Spleen (tissue), 7 donors: ENCODE data around the gene COL23A1.

ENCODE experiments used
- CTCF ChIP-seq, 11 experiments: fragments of 200-600 bp in 7 of 11; fragments of 450-650 bp in 4 of 11; sonication (generic) in 4 of 11; IDR thresholded peaks in 8 of 11; conservative IDR thresholded peaks in 3 of 11; 1 replicate in 7 of 11; 2 replicates in 4 of 11; pipeline versions ENCODE4 v1.4.0 to v1.8.0; 2016 to 2021; ENCODE audit warnings: antibody characterized with exemption in 11 of 11, inconsistent platforms in 4 of 11, mild to moderate bottlenecking in 1 of 11
- POLR2A ChIP-seq, 3 donors: fragments of 450-650 bp; IDR thresholded peaks; one replicate each; pipeline ENCODE4 v1.5.1; 2017; ENCODE audit warnings: antibody characterized with exemption in 3 of 3, mild to moderate bottlenecking in 1 of 3
- POLR2AphosphoS5 ChIP-seq, 3 donors: sonication (generic); formaldehyde crosslinking; IDR thresholded peaks; one replicate each; pipeline ENCODE4 v1.5.1; 2017; ENCODE audit warnings: antibody characterized with exemption in 3 of 3
- donor health status: DM: no; HTN: no; CAD: no; lungs with moderate emphysema.
- donor health status: DM: no; HTN: no; CAD: no.
- donor health status: DM: no; HTN: no; CAD: no.

GRCh38 chr5:178341091-178341850 is 248.9 kb downstream of the COL23A1 start:
- TF ChIP-seq CTCF (IDR thresholded peaks at IDR 0.05 in 8 of 11, conservative IDR thresholded peaks at IDR 0.05 in 3 of 11) (no peak), POLR2A (IDR thresholded peaks at IDR 0.05) (no peak), POLR2AphosphoS5 (IDR thresholded peaks at IDR 0.05) (no peak)
